ENCODE measurements around the gene DMPK. TPM values are rescaled to one million over a fixed set of nuclear protein-coding genes. Genes with fewer than 3 reads are reported as not detected.

The DMPK gene
- total RNA-seq, 2 donors from 2014 or later = 57.9 to 81.4 TPM

DNA sequence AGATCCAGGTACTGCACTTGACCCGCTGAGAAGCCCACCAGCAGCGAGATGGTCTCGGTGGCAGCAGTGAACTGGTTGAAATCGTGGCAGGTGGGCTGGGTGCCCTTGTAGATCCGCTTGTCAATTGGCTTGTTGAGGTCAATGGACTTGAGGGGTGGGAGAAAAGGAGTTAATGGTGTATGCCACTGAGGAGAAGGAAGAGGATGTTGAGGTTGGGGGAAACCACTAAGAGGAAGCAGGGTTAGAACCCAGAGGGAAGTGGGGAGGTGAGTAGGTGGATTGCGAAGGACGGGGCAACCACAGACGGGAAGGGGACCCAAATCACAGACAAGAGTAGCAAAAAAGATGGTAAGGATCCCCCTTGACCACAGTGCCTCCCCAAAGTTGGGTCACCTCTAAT, 8.7 kb upstream of the DMPK start:
- no peak overlapping the region for H3K4me3 ChIP-seq

DNA sequence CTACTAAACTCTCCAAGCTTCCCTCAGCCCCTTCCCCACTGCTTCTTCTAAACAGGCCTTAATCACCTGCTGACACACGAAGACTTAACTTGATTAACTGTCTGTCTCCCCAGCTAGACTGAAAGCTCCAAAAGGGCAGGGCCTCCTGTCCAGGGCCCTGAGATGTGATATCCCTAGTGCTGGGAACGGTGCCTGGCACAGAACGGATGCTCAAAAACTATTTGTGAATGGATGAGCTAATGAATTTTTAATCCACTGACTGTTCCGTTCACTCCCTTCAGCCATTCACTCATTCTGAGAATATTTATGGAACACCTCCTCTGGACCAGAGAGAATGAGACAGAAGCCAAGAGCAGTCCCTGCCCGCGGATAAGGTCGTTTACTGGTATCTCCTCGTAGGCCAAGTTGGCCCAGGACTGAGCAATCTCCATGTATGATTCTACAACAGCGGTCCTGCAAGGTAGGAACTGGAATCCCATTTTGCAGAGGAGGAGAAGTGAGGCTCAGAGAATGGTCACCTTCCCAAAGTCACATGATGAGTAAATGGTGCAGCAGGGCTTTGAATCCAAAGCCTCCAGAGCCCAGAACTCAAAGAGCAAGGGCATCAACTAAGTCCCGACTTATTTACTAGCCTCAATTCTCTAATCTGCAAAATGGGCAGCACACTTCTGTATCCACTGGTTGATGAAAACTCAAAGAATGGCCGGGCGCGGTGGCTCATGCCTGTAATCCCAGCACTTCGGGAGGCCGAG, 6.9 kb upstream of the DMPK start:
- peaks cover 0 to 7% of the 10 kb centered on the region in 2 donors for H3K36me3 ChIP-seq (replicated peaks in 1 of 2; ENCODE audit: insufficient read depth in 1 of 2, low read depth in 2 of 2)
- no peak overlapping the region for H3K27ac ChIP-seq
- ATAC-seq (no peak), DNase-seq (no peak)
- no peak overlapping the region for H3K4me3 ChIP-seq
- WGBS, 2 donors = 86 to 94% methylated on average over 10 to 15 of the region's 15 CpGs
- no peaks in the 10 kb centered on the region for H3K27me3 ChIP-seq
- intact Hi-C loops (cut with DNase I) = no loop called here
- peaks cover 16% of the 10 kb centered on the region for H3K4me1 ChIP-seq
- TF ChIP-seq POLR2A (IDR thresholded peaks at IDR 0.05) = no peak
- TF ChIP-seq, protein P1, sequence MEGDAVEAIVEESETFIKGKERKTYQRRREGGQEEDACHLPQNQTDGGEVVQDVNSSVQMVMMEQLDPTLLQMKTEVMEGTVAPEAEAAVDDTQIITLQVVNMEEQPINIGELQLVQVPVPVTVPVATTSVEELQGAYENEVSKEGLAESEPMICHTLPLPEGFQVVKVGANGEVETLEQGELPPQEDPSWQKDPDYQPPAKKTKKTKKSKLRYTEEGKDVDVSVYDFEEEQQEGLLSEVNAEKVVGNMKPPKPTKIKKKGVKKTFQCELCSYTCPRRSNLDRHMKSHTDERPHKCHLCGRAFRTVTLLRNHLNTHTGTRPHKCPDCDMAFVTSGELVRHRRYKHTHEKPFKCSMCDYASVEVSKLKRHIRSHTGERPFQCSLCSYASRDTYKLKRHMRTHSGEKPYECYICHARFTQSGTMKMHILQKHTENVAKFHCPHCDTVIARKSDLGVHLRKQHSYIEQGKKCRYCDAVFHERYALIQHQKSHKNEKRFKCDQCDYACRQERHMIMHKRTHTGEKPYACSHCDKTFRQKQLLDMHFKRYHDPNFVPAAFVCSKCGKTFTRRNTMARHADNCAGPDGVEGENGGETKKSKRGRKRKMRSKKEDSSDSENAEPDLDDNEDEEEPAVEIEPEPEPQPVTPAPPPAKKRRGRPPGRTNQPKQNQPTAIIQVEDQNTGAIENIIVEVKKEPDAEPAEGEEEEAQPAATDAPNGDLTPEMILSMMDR (IDR thresholded peaks at IDR 0.05) = no peak
- no peaks in the 10 kb centered on the region for H3K9me3 ChIP-seq

More for the DNA sequence above, 8.7 kb upstream of the DMPK start:
- no peak overlapping the region for H3K27ac ChIP-seq
- TF ChIP-seq, protein P1 (IDR thresholded peaks at IDR 0.05) = no peak
- no peak for TF ChIP-seq POLR2A (IDR thresholded peaks at IDR 0.05)
- ATAC-seq (no peak), DNase-seq (peak in 1 of 4 donors; percentile 36)
- 80 to 90% methylated on average over 8 of the region's 8 CpGs for WGBS, 2 donors
- intact Hi-C loops (cut with DNase I) = no loop called here
- H3K4me1 ChIP-seq = peaks cover 16% of the 10 kb centered on the region
- H3K36me3 ChIP-seq (replicated peaks in 1 of 2; ENCODE audit: insufficient read depth in 1 of 2, low read depth in 2 of 2) = peaks cover 0 to 7% of the 10 kb centered on the region in 2 donors
- no peaks in the 10 kb centered on the region for H3K27me3 ChIP-seq
- no peaks in the 10 kb centered on the region for H3K9me3 ChIP-seq

DNA sequence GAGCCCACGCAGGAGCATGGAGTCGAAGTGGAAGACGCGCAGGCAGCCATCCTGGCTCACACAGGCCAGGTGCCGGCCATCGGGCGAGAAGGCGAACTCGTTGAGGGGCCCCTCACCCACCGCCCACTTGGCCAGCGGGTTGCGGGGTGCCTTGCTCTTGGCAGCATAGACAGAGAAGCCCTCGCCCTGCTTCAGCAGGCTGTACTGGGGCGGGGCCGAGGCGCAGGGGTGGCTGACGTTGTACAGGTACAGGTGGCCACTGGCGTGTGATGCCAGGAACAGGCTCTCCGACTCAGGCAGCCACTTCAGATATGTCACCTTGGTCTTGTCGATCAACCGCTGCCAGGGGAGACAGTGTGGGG, 4.2 kb upstream of the DMPK start:
- Histone ChIP-seq H3K9me3 (no peaks in the 10 kb centered on the region), H3K4me1 (peaks cover 21% of the 10 kb centered on the region), H3K4me3 (no peak overlapping the region), H3K27me3 (no peaks in the 10 kb centered on the region), H3K27ac (no peak overlapping the region), H3K36me3 (replicated peaks in 1 of 2; ENCODE audit: insufficient read depth in 1 of 2, low read depth in 2 of 2) (peaks cover 0 to 7% of the 10 kb centered on the region in 2 donors)
- intact Hi-C loops (cut with DNase I) = no loop called here
- ATAC-seq (no peak), DNase-seq (no peak)
- TF ChIP-seq, protein P1 (IDR thresholded peaks at IDR 0.05) = no peak
- TF ChIP-seq POLR2A (IDR thresholded peaks at IDR 0.05) = no peak
- WGBS, 2 donors = 90 to 96% methylated on average over 7 to 21 of the region's 21 CpGs

DNA sequence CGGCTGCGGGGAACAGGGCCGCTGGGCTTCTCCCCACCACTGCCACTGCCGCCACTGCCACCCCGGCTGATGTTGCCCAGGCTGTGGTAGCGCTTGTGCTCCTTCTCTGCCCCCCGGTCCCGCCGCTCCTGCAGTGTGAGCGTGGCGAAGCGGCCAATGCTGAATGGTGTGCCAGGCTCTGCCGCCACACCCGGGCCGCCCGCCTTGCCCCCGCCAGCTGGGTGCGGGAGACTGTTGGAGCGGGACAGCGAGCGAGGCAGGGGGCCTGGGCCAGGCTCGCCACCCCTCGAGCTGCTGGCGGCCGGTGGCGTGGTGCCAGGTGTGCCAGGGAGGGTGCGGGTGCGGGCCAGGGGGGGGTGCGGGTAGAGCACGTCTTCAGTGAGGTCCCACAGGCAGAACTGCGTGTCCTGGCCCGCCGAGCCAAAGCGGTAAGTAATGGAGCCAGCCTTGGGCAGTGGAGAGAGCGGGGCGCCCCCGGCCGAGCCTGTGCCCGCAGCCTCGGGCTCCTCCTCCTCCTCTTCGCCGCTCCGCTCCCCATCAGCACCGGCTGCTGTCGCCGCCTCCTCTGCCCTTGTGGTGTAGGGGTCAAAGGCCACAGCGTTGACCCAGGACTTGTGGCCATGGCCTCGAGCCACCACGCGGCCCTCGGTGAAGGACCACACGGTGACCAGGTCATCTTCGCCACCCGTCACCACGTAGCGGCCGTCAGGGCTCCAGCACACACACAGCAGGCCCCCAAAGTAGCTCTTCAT, 3.7 kb upstream of the DMPK start:
- Histone ChIP-seq H3K4me1 (peaks cover 21% of the 10 kb centered on the region), H3K36me3 (replicated peaks in 1 of 2; ENCODE audit: insufficient read depth in 1 of 2, low read depth in 2 of 2) (peaks cover 0 to 7% of the 10 kb centered on the region in 2 donors), H3K27ac (no peak overlapping the region), H3K27me3 (no peaks in the 10 kb centered on the region), H3K9me3 (no peaks in the 10 kb centered on the region), H3K4me3 (no peak overlapping the region)
- intact Hi-C loops (cut with DNase I) = no loop called here
- ATAC-seq (no peak), DNase-seq (no peak)
- TF ChIP-seq, protein P1 (IDR thresholded peaks at IDR 0.05) = no peak
- no peak for TF ChIP-seq POLR2A (IDR thresholded peaks at IDR 0.05)
- WGBS, 2 donors = 89 to 93% methylated on average over 28 to 57 of the region's 57 CpGs

Measured in body of pancreas (tissue), 4 donors.